Trophoblast cell (in vitro differentiated cells and primary cell): ENCODE data around the gene NEK1.

ENCODE experiments used
- DNase-seq, 2 donors: peaks; one replicate each; pipeline ENCODE4 v3.0.0-alpha.2; 2016
- H2AFZ ChIP-seq: 2 replicates; pipeline ENCODE4 v1.6.1; 2013; ENCODE audit warnings: low read length, moderate library complexity, mild to moderate bottlenecking; ENCODE audit not compliant: insufficient read depth, poor library complexity
- H2AK5ac ChIP-seq: 2 replicates; pipeline ENCODE4 v1.6.1; 2013; ENCODE audit warnings: mild to moderate bottlenecking, low read length
- H2BK120ac ChIP-seq: 2 replicates; pipeline ENCODE4 v1.6.1; 2013; ENCODE audit warnings: low read length, mild to moderate bottlenecking, moderate library complexity; ENCODE audit not compliant: insufficient read depth, poor library complexity
- H2BK12ac ChIP-seq: 2 replicates; pipeline ENCODE4 v1.6.1; 2013; ENCODE audit warnings: mild to moderate bottlenecking, low read length, moderate library complexity
- H2BK5ac ChIP-seq: 2 replicates; pipeline ENCODE4 v1.6.1; 2013; ENCODE audit warnings: low read length, low read depth, moderate library complexity, mild to moderate bottlenecking; ENCODE audit not compliant: poor library complexity
- H3K14ac ChIP-seq: 2 replicates; pipeline ENCODE4 v1.6.1; 2013; ENCODE audit warnings: mild to moderate bottlenecking, low read length
- H3K18ac ChIP-seq: 2 replicates; pipeline ENCODE4 v1.6.1; 2013; ENCODE audit warnings: mild to moderate bottlenecking, low read length
- H3K23ac ChIP-seq: 2 replicates; pipeline ENCODE4 v1.6.1; 2013; ENCODE audit warnings: low read length
- H3K27ac ChIP-seq: 2 replicates; pipeline ENCODE4 v1.5.1; 2013; ENCODE audit warnings: low read depth, mild to moderate bottlenecking, inconsistent platforms, low read length, moderate library complexity
- H3K27me3 ChIP-seq: 2 replicates; pipeline ENCODE4 v1.6.1; 2013; ENCODE audit warnings: inconsistent platforms, mild to moderate bottlenecking, low read length, moderate library complexity; ENCODE audit not compliant: insufficient read depth
- H3K36me3 ChIP-seq, 2 experiments: 1 replicate in 1 of 2; 2 replicates in 1 of 2; pipeline ENCODE4 v1.6.1; 2013; ENCODE audit warnings: low read length in 2 of 2, mild to moderate bottlenecking in 2 of 2, moderate library complexity in 1 of 2; ENCODE audit not compliant: insufficient read depth in 2 of 2, control insufficient read depth in 1 of 2
- H3K4ac ChIP-seq: 2 replicates; pipeline ENCODE4 v1.6.1; 2013; ENCODE audit warnings: low read depth, mild to moderate bottlenecking, low read length, moderate library complexity
- H3K4me1 ChIP-seq, 2 experiments: 1 replicate in 1 of 2; 2 replicates in 1 of 2; pipeline ENCODE4 v1.6.1; 2013; ENCODE audit warnings: low read length in 2 of 2, mild to moderate bottlenecking in 2 of 2, moderate library complexity in 1 of 2; ENCODE audit not compliant: insufficient read depth in 2 of 2, control insufficient read depth in 1 of 2
- H3K4me2 ChIP-seq: 2 replicates; pipeline ENCODE4 v1.6.1; 2013; ENCODE audit warnings: inconsistent platforms, mild to moderate bottlenecking, low read length, moderate library complexity
- H3K4me3 ChIP-seq: 2 replicates; pipeline ENCODE4 v1.5.1; 2013; ENCODE audit warnings: mild to moderate bottlenecking, low read depth, low read length, inconsistent platforms
- H3K79me1 ChIP-seq: one replicate; pipeline ENCODE4 v1.6.1; 2013; ENCODE audit warnings: low read length
- H3K79me2 ChIP-seq: 2 replicates; pipeline ENCODE4 v1.6.1; 2013; ENCODE audit warnings: low read length, mild to moderate bottlenecking; ENCODE audit not compliant: control insufficient read depth, insufficient read depth, poor library complexity
- H3K9ac ChIP-seq: 2 replicates; pipeline ENCODE4 v1.6.1; 2013; ENCODE audit warnings: mild to moderate bottlenecking, low read length
- H3K9me3 ChIP-seq: 2 replicates; pipeline ENCODE4 v1.6.1; 2013; ENCODE audit warnings: low read depth, mild to moderate bottlenecking, control low read depth, inconsistent platforms, low read length; ENCODE audit not compliant: insufficient read depth
- H4K12ac ChIP-seq: 2 replicates; pipeline ENCODE4 v1.6.1; 2013; ENCODE audit warnings: low read depth, mild to moderate bottlenecking, low read length, moderate library complexity
- H4K8ac ChIP-seq: 2 replicates; pipeline ENCODE4 v1.6.1; 2013; ENCODE audit warnings: low read depth, mild to moderate bottlenecking, low read length, moderate library complexity
- H4K91ac ChIP-seq: one replicate; pipeline ENCODE4 v1.6.1; 2013; ENCODE audit warnings: low read depth, mild to moderate bottlenecking, low read length, moderate library complexity
- WGBS: extraction: QIAGEN DNeasy Blood & Tissue Kit; methylation state at CpG from one replicate; pipeline ENCODE4 v1.1.7; 2013; ENCODE audit warnings: missing lambda C conversion rate; ENCODE audit not compliant: insufficient read length, insufficient coverage; ENCODE audit errors: extremely low coverage; 5-methylcytosine and 5-hydroxymethylcytosine counted together

NEK1 gene

DNA sequence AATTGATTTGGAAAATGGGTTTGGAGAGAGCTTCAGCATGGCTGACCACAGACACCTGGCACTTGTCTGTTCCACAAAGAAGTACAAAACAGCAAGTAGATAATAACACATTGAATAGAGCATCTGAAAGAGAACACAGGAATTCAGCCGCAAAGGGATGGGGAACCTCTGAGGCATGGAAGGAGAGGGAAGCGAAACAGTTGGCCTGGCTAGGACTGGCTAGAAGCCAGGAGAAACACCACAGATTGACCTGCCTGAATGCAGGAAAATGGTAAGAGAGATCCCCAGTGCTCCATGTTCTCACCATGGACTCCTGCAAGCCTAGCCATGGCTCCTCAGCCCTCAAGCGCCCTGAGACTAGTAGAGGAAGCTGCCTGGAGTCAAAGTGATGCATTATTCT is 171.9 kb downstream of the NEK1 start:
- no peaks in the 10 kb centered on the region for H3K79me2 ChIP-seq
- no peak overlapping the region for H4K8ac ChIP-seq
- no peak overlapping the region for H3K18ac ChIP-seq
- no peak for DNase-seq
- no peak overlapping the region for H3K14ac ChIP-seq
- H2AFZ ChIP-seq = no peak overlapping the region
- no peak overlapping the region for H4K91ac ChIP-seq
- H4K12ac ChIP-seq = no peak overlapping the region
- no peaks in the 10 kb centered on the region for H3K4me1 ChIP-seq
- H3K9ac ChIP-seq = no peak overlapping the region
- no peaks in the 10 kb centered on the region for H3K27me3 ChIP-seq
- H3K4ac ChIP-seq = no peak overlapping the region
- no peak overlapping the region for H3K4me3 ChIP-seq
- H2AK5ac ChIP-seq = no peak overlapping the region
- WGBS = no CpG with 5 or more reads among the region's 3 CpGs
- H3K4me2 ChIP-seq = no peak overlapping the region
- H2BK12ac ChIP-seq = no peak overlapping the region
- H3K36me3 ChIP-seq = no peaks in the 10 kb centered on the region
- H2BK120ac ChIP-seq = no peak overlapping the region
- H3K79me1 ChIP-seq = no peaks in the 10 kb centered on the region
- H3K27ac ChIP-seq = no peak overlapping the region
- no peak overlapping the region for H3K23ac ChIP-seq
- no peak overlapping the region for H2BK5ac ChIP-seq
- no peaks in the 10 kb centered on the region for H3K9me3 ChIP-seq

DNA sequence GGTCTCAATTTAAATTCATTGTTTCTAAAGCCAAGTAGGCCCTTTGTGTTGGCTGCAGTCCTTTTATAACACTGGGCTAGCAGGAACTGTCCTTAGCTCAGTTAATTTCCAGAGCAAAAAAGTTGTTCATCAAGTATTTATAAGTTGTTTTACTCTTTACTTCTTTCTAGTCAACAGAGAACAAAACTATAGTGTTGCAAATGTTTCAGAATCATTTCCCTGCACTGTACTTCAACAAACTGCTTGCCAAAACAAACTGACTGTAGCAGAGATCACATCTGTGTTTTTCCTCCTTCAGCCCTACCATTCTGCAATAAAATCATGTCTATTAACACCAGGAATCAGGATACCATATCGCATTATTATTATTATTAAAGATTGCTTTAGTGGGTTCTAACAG is 173.1 kb downstream of the NEK1 start:
- no peaks in the 10 kb centered on the region for H3K79me2 ChIP-seq
- H3K4ac ChIP-seq = no peak overlapping the region
- H2BK120ac ChIP-seq = no peak overlapping the region
- H3K9me3 ChIP-seq = no peaks in the 10 kb centered on the region
- no peak overlapping the region for H2AK5ac ChIP-seq
- H3K14ac ChIP-seq = no peak overlapping the region
- H3K23ac ChIP-seq = no peak overlapping the region
- H4K8ac ChIP-seq = no peak overlapping the region
- H3K4me3 ChIP-seq = no peak overlapping the region
- no peaks in the 10 kb centered on the region for H3K79me1 ChIP-seq
- no peak overlapping the region for H3K4me2 ChIP-seq
- H4K12ac ChIP-seq = no peak overlapping the region
- no peak for DNase-seq
- no peaks in the 10 kb centered on the region for H3K36me3 ChIP-seq
- no peak overlapping the region for H3K9ac ChIP-seq
- no CpG with 5 or more reads among the region's 1 CpG for WGBS
- no peak overlapping the region for H2BK12ac ChIP-seq
- no peak overlapping the region for H2AFZ ChIP-seq
- no peak overlapping the region for H4K91ac ChIP-seq
- no peak overlapping the region for H2BK5ac ChIP-seq
- no peak overlapping the region for H3K27ac ChIP-seq
- no peak overlapping the region for H3K18ac ChIP-seq
- H3K27me3 ChIP-seq = no peaks in the 10 kb centered on the region
- H3K4me1 ChIP-seq = no peaks in the 10 kb centered on the region

DNA sequence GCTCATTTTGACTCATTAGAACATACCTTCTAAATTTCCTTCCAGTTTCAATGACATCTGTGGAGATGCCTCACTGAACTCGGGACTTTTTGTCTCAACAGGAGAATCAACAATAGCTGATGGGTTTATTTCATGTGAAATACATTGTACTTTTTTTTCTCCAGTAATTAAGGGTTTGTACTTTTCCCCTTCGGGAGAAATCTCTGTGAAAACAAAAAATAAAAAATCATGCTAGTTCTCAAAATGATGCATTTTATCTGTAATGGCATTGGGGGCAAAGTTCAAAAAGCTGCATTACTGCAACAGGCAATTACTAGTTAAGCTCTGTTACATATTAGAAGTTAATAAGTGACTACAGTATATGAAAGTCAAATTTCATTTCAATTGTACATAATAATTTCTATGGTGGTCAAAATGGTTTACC is 174.3 kb downstream of the NEK1 start:
- WGBS = no CpG with 5 or more reads among the region's 2 CpGs
- Histone ChIP-seq H2BK12ac (no peak overlapping the region), H3K23ac (no peak overlapping the region)

DNA sequence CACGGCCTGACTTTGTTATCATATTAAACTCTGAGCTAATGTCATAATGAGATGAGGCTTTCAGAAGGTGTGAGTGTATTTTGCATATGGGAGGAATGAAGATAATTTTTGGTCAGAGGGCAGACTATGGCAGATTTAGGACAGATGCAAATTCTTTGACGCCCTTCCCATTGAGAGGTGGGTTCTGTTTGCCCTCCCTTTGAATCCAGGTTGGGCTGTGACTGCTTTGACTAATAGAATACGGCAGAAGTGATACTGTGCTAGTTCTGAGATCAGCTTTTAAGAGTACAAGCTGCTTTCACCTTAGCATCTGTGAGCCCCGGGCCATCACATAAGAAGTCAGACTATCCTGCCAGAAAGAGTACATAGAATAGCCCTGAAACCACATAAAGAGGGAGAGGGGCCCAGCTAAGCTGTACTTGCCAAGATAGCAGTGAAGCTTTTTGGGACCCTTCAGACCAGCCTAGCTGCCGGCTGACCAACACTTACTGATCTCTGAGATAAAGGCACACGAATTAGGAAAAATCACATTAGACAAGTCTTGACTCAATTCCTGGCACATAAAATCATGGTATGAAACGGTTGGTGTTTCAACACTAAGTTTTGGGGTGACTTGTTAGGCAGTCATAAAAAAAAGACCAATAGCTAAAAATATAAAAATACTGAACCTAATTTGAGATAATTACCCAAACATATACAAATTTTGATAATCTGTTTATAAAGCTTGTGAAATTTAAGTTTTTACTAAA is 174.9 kb downstream of the NEK1 start:
- Histone ChIP-seq H3K9me3 (no peaks in the 10 kb centered on the region), H4K12ac (no peak overlapping the region), H3K79me2 (no peaks in the 10 kb centered on the region), H3K4ac (no peak overlapping the region), H3K27ac (no peak overlapping the region), H2BK5ac (no peak overlapping the region), H3K9ac (no peak overlapping the region), H3K4me3 (no peak overlapping the region), H3K79me1 (no peaks in the 10 kb centered on the region), H4K8ac (no peak overlapping the region), H2BK12ac (no peak overlapping the region), H3K4me2 (no peak overlapping the region), H3K36me3 (no peaks in the 10 kb centered on the region), H3K14ac (no peak overlapping the region), H3K18ac (no peak overlapping the region), H2AK5ac (no peak overlapping the region), H3K4me1 (no peaks in the 10 kb centered on the region), H3K27me3 (no peaks in the 10 kb centered on the region), H4K91ac (no peak overlapping the region), H2AFZ (no peak overlapping the region), H2BK120ac (no peak overlapping the region), H3K23ac (no peak overlapping the region)
- no CpG with 5 or more reads among the region's 7 CpGs for WGBS
- DNase-seq = no peak

More for the DNA sequence above, 174.3 kb downstream of the NEK1 start:
- H3K18ac ChIP-seq = no peak overlapping the region
- H2BK120ac ChIP-seq = no peak overlapping the region
- H4K91ac ChIP-seq = no peak overlapping the region
- H3K4me3 ChIP-seq = no peak overlapping the region
- H3K27me3 ChIP-seq = no peaks in the 10 kb centered on the region
- H3K79me2 ChIP-seq = no peaks in the 10 kb centered on the region
- no peak overlapping the region for H3K4ac ChIP-seq
- H2AFZ ChIP-seq = no peak overlapping the region
- no peak overlapping the region for H3K14ac ChIP-seq
- H3K27ac ChIP-seq = no peak overlapping the region
- H3K9me3 ChIP-seq = no peaks in the 10 kb centered on the region
- H3K9ac ChIP-seq = no peak overlapping the region
- H3K4me2 ChIP-seq = no peak overlapping the region
- no peak overlapping the region for H4K12ac ChIP-seq
- no peaks in the 10 kb centered on the region for H3K4me1 ChIP-seq
- no peak overlapping the region for H2BK5ac ChIP-seq
- H2AK5ac ChIP-seq = no peak overlapping the region
- no peaks in the 10 kb centered on the region for H3K36me3 ChIP-seq
- no peak overlapping the region for H4K8ac ChIP-seq
- no peaks in the 10 kb centered on the region for H3K79me1 ChIP-seq
- no peak for DNase-seq
